Psoas muscle (tissue), 8 donors: ENCODE results near the gene SPTBN1. TPM values are rescaled to one million over a fixed set of nuclear protein-coding genes. Genes with fewer than 3 reads are reported as not detected.

ENCODE experiments used
- ATAC-seq, 4 donors: fragments of 200-7000 bp; cut with Tn5 transposase; one replicate each; pipeline ENCODE4 v1.9.1; 2020; ENCODE audit warnings: moderate library complexity in 3 of 4, mild to moderate bottlenecking in 2 of 4
- DNase-seq, 2 donors: peaks; one replicate each; pipeline ENCODE4 v3.0.0-alpha.2; 2020
- H3K27ac ChIP-seq: fragments of 200-600 bp; one replicate; pipeline ENCODE4 v1.8.0; 2022
- H3K27me3 ChIP-seq, 3 donors: fragments of 200-600 bp in 1 of 3; one replicate each; pipeline versions ENCODE4 v1.6.1 to v1.8.0; 2013 to 2022; ENCODE audit warnings: low read length in 2 of 3, mild to moderate bottlenecking in 2 of 3, moderate library complexity in 1 of 3; ENCODE audit not compliant: insufficient read depth in 3 of 3
- H3K36me3 ChIP-seq, 2 donors: fragments of 200-600 bp in 1 of 2; one replicate each; pipeline versions ENCODE4 v1.6.1 to v1.8.0; 2013 to 2022; ENCODE audit warnings: low read depth in 1 of 2, mild to moderate bottlenecking in 1 of 2, moderate library complexity in 1 of 2; ENCODE audit not compliant: insufficient read depth in 1 of 2
- H3K4me1 ChIP-seq: fragments of 200-600 bp; one replicate; pipeline ENCODE4 v1.8.0; 2022
- H3K4me3 ChIP-seq: fragments of 200-600 bp; one replicate; pipeline ENCODE4 v1.8.0; 2022; ENCODE audit warnings: mild to moderate bottlenecking
- H3K9me3 ChIP-seq: fragments of 200-600 bp; one replicate; pipeline ENCODE4 v1.8.0; 2022
- CTCF ChIP-seq: fragments of 200-600 bp; IDR thresholded peaks from one replicate; pipeline ENCODE4 v1.8.0; 2022; ENCODE audit warnings: antibody characterized with exemption
- WGBS, 3 donors: extraction: QIAGEN DNeasy Blood & Tissue Kit; methylation state at CpG; one replicate each; pipeline versions ENCODE4 v1.1.6 to v1.1.7; 2013; 5-methylcytosine and 5-hydroxymethylcytosine counted together
- intact Hi-C, 2 donors: fragments of 100-400 bp; cut with DNase I; formaldehyde crosslinking; loops; one replicate each; pipeline versions ENCODE4 v1.11.0 to v1.14.2; 2022
- polyA plus RNA-seq, 3 donors: library from polyadenylated mRNA; stranded (reverse); fragments of 200-250 nt; gene quantifications; one replicate each; pipeline ENCODE4 v1.2.3, GENCODE V29; 2013
- total RNA-seq, 4 donors: library from RNA; stranded (reverse); fragmentation: NEBNext Ultra II Directional in 2 of 4; extraction: Animal tissue kit (Norgen Biotek cat#: 25700) in 2 of 4; gene quantifications; one replicate each; pipeline versions ENCODE4 v1.2.1 to v1.2.4, GENCODE V29; 2021 to 2023
- donor health status: healthy with polysubstance abuse.
- donor health status: DM: no; HTN: no; CAD: no; lungs with moderate emphysema.
- donor health status: Bipolar disorder and iron deficiency.
- donor health status: healthy.
- donor health status: DM: yes; HTN: yes; CAD: no.
- donor health status: DM: no; HTN: no; CAD: no.
- donor health status: DM: no; HTN: no; CAD: no.
- donor health status: DM: yes; HTN: yes; CAD: no.

Gene SPTBN1
- total and polyA plus RNA-seq, 7 donors, result 22.9 to 180 (median 87.8) TPM

GRCh38 chr2:54543733-54544396, 87.7 kb downstream of the SPTBN1 start:
- no peak overlapping the region for H3K4me3 ChIP-seq
- peaks cover 7% of the 10 kb centered on the region for H3K4me1 ChIP-seq
- ATAC-seq (no peak), DNase-seq (no peak)
- H3K27me3 ChIP-seq, result no peaks in the 10 kb centered on the region
- 63 to 71% (median 70%) methylated on average over 3 of the region's 3 CpGs for WGBS, 3 donors
- H3K9me3 ChIP-seq, result no peaks in the 10 kb centered on the region
- H3K36me3 ChIP-seq, result peaks cover 1 to 3% of the 10 kb centered on the region in 2 donors
- TF ChIP-seq CTCF, result no peak
- no peak overlapping the region for H3K27ac ChIP-seq
- intact Hi-C loops, result no loop called here

- DNase-seq, result no peak
- no peak overlapping the region for H3K4me3 ChIP-seq
- H3K27me3 ChIP-seq, result no peaks in the 10 kb centered on the region
- H3K27ac ChIP-seq, result peak overlapping the region; percentile 24
- ATAC-seq, result peak in 1 of 4 donors; percentile 36
- WGBS, 3 donors, result 82 to 86% (median 83%) methylated on average over 3 of the region's 3 CpGs
- no peaks in the 10 kb centered on the region for H3K36me3 ChIP-seq
- no peaks in the 10 kb centered on the region for H3K9me3 ChIP-seq
- intact Hi-C loops, result no loop called here
- TF ChIP-seq CTCF, result no peak
- H3K4me1 ChIP-seq, result peaks cover 13% of the 10 kb centered on the region
Measured at GRCh38 chr2:54545702-54546450, 89.7 kb downstream of the SPTBN1 start.

- no peaks in the 10 kb centered on the region for H3K36me3 ChIP-seq
- intact Hi-C loops, result no loop called here
- no peaks in the 10 kb centered on the region for H3K9me3 ChIP-seq
- peaks cover 17% of the 10 kb centered on the region for H3K4me1 ChIP-seq
- WGBS, 3 donors, result 48 to 55% (median 51%) methylated on average over 4 of the region's 4 CpGs
- peak overlapping the region; percentile 17 for H3K27ac ChIP-seq
- ATAC-seq, result no peak
- no peaks in the 10 kb centered on the region for H3K27me3 ChIP-seq
- DNase-seq, result no peak
- no peak overlapping the region for H3K4me3 ChIP-seq
- no peak for TF ChIP-seq CTCF
Measured at GRCh38 chr2:54546518-54546917, 90.4 kb downstream of the SPTBN1 start.

- no peak overlapping the region for H3K4me3 ChIP-seq
Measured at GRCh38 chr2:54546923-54547720, 91.0 kb downstream of the SPTBN1 start.

More at GRCh38 chr2:54546923-54547720, 91.0 kb downstream of the SPTBN1 start:
- intact Hi-C loops, result no loop called here
- no peak for DNase-seq
- no peak for TF ChIP-seq CTCF
- 67 to 84% (median 82%) methylated on average over 5 of the region's 5 CpGs for WGBS, 3 donors
- Histone ChIP-seq H3K27ac (no peak overlapping the region), H3K9me3 (no peaks in the 10 kb centered on the region), H3K27me3 (no peaks in the 10 kb centered on the region), H3K4me1 (peaks cover 17% of the 10 kb centered on the region), H3K36me3 (no peaks in the 10 kb centered on the region)
- ATAC-seq, result no peak
